Measurements from ENCODE around the gene CTAGE4.
"Not testable (repeated sequence)": the region's sequence is repeated elsewhere in the genome, so short reads cannot be mapped to it uniquely, and the experiment has no call there.

- TF ChIP-seq CTCF (IDR thresholded peaks at IDR 0.05; ENCODE audit: low read depth, low read length); EZH2phosphoT487 (IDR thresholded peaks at IDR 0.05; ENCODE audit: low read depth): not testable (repeated sequence)
Observed at GRCh38 chr7:144183166-144183565, at the start of gene CTAGE4.
